Calu3 (cell line): Measurements from ENCODE around the gene TEX55. TPM values are rescaled to one million over a fixed set of nuclear protein-coding genes. Genes with fewer than 3 reads are reported as not detected.

Experiments used
- BruUV-seq: library from RNA; stranded (reverse); fragments of 400-500 nt; replicated peaks from 2 replicates; lab custom pipeline; 2021; lab: Mats Ljungman, UMichigan
- CTCF ChIA-PET: fragments of 300-600 bp; sonication (Branson Sonifier 250); formaldehyde crosslinking; loops from one replicate; lab custom pipeline; 2022; ENCODE audit warnings: antibody characterized with exemption; lab: Charles Lee
- DNase-seq: peaks from one replicate; pipeline ENCODE4 v3.0.0; 2022
- H3K27ac Mint-ChIP-seq: one replicate; pipeline ENCODE4 v1.8.0; 2022; ENCODE audit warnings: mixed read lengths; ENCODE audit not compliant: unreplicated experiment
- H3K27me3 Mint-ChIP-seq: one replicate; pipeline ENCODE4 v1.8.0; 2022; ENCODE audit warnings: mixed read lengths; ENCODE audit not compliant: unreplicated experiment
- H3K36me3 Mint-ChIP-seq: one replicate; pipeline ENCODE4 v1.8.0; 2022; ENCODE audit warnings: mild to moderate bottlenecking, moderate library complexity, mixed read lengths; ENCODE audit not compliant: insufficient read depth, unreplicated experiment
- H3K4me1 Mint-ChIP-seq: one replicate; pipeline ENCODE4 v1.8.0; 2022; ENCODE audit warnings: mild to moderate bottlenecking, low read depth, mixed read lengths; ENCODE audit not compliant: unreplicated experiment
- H3K4me3 Mint-ChIP-seq: one replicate; pipeline ENCODE4 v1.8.0; 2022; ENCODE audit warnings: mild to moderate bottlenecking, low read depth, moderate library complexity, mixed read lengths; ENCODE audit not compliant: unreplicated experiment
- H3K9me3 Mint-ChIP-seq: one replicate; pipeline ENCODE4 v1.8.0; 2022; ENCODE audit warnings: low read depth, mixed read lengths; ENCODE audit not compliant: unreplicated experiment
- intact Hi-C: fragments of 100-400 bp; cut with micrococcal nuclease; formaldehyde crosslinking; loops from one replicate; pipeline ENCODE4 v1.10.0; 2022; ENCODE audit not compliant: unreplicated experiment
- total RNA-seq: library from RNA; stranded (reverse); gene quantifications from 2 replicates; pipeline ENCODE4 v1.2.3, GENCODE V29; 2022
- TF ChIP-seq, protein P1 (sequence below): fragments of 200-600 bp; IDR thresholded peaks from one replicate; pipeline ENCODE4 v1.8.0; 2022; ENCODE audit warnings: antibody characterized with exemption; ENCODE audit not compliant: unreplicated experiment

The TEX55 gene
- total RNA-seq, 1 experiment from 2014 or later = not detected

DNA sequence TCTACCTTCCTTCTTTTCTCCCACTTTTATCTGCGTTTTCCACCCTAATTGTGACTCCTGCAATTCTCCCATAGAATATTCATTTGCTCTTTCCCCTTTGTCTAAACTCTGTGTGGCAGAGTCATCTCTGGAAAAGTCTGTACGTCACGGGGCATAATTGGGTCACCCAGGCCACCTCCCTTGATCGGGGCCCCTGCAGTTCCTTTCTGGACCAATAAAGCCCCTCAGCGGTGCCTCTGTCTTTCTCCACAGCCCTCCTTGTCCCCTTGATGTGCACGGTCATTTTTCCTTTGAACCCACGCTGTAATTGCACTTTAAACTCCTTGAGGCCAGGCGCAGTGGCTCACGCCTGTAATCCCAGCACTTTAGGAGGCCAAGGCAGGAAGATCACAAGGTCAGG lies 38.1 kb downstream of the TEX55 start:
- intact Hi-C loops = loop anchor here (2.0 to 5.0 kb wide), 2 partner anchors 23 to 37 kb away; partner anchors contain the start of gene TEX55
- BruUV-seq = no TSS peak
- DNase-seq = no peak
- CTCF ChIA-PET = interaction anchor here (1.5 kb wide), 1 partner anchor 57 kb away, joined by 6 read pairs; no protein-coding TSS in a partner anchor
- TF ChIP-seq, protein P1, sequence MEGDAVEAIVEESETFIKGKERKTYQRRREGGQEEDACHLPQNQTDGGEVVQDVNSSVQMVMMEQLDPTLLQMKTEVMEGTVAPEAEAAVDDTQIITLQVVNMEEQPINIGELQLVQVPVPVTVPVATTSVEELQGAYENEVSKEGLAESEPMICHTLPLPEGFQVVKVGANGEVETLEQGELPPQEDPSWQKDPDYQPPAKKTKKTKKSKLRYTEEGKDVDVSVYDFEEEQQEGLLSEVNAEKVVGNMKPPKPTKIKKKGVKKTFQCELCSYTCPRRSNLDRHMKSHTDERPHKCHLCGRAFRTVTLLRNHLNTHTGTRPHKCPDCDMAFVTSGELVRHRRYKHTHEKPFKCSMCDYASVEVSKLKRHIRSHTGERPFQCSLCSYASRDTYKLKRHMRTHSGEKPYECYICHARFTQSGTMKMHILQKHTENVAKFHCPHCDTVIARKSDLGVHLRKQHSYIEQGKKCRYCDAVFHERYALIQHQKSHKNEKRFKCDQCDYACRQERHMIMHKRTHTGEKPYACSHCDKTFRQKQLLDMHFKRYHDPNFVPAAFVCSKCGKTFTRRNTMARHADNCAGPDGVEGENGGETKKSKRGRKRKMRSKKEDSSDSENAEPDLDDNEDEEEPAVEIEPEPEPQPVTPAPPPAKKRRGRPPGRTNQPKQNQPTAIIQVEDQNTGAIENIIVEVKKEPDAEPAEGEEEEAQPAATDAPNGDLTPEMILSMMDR = no peak
- peak overlapping the region; percentile 90 for H3K27ac Mint-ChIP-seq
- H3K27me3 Mint-ChIP-seq = no peaks in the 10 kb centered on the region
- H3K36me3 Mint-ChIP-seq = peaks cover 5% of the 10 kb centered on the region
- H3K9me3 Mint-ChIP-seq = no peaks in the 10 kb centered on the region
- H3K4me3 Mint-ChIP-seq = no peak overlapping the region
- H3K4me1 Mint-ChIP-seq = peaks cover 71% of the 10 kb centered on the region

DNA sequence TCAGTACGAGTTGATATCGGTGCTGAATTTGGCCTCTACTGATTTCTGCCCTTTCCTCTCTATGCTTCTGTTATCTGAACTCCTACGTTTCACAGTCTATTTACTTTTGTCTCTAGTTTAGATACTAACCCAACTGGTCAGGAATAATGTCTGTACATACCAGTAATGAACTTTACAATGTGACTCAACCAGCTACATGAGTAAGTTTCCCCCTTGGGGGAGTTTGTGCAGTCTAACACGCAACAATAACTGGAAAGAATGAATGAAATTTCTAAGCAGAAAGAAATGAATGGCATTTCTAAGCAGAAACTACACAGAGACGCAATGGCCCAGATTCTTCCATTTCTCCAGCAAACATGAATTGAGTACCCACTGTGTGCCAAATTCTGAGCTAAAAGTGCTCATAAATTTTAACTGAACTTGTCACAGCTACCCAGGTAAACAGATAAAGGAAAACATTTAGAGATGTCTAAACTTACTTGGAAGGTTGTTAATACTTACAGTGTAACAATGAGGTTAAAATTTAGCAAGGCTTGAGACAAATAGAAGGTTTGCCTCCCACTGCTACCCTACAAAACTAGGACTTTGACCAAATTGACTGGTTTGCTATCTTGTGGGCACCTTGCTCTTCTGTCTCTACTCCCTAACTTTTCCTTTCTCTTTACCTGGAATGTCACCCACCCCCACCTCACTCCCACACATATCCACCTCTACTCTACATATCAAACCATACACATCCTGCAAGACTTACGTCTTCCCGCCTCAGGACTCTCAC lies 39.0 kb downstream of the TEX55 start:
- intact Hi-C loops = loop anchor here (2.0 to 5.0 kb wide), 2 partner anchors 22 to 38 kb away; partner anchors contain the start of gene TEX55

DNA sequence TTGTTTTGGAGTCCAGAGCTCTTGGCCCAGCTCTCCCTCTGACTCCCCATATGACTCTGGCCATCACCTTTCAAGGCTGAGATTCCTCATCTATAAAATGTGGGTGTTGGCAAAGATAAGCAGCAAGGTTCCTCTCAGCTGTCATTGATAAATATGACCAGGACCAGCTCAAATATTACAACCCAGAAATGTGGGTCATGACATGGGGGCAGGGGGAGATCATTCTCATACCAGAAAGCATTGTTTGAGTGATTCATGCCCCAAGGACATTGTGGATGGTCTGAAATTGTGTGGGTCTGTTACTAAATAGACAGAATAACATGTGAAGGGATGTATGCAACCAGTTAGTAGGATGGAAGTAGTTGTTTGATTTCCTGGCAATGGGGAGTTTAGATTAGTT lies 41.3 kb downstream of the TEX55 start:
- peaks cover 51% of the 10 kb centered on the region for H3K4me1 Mint-ChIP-seq
- intact Hi-C loops = no loop called here
- H3K27me3 Mint-ChIP-seq = no peaks in the 10 kb centered on the region
- H3K9me3 Mint-ChIP-seq = no peaks in the 10 kb centered on the region
- H3K36me3 Mint-ChIP-seq = peaks cover 5% of the 10 kb centered on the region
- no peak overlapping the region for H3K4me3 Mint-ChIP-seq
- DNase-seq = no peak
- no TSS peak for BruUV-seq
- peak overlapping the region; percentile 41 for H3K27ac Mint-ChIP-seq
- CTCF ChIA-PET = interaction anchor here (0.6 to 0.7 kb wide), 2 partner anchors 29 to 59 kb away, joined by 3 to 4 read pairs; no protein-coding TSS in a partner anchor
- TF ChIP-seq, protein P1 = no peak

More for the DNA sequence above, 39.0 kb downstream of the TEX55 start:
- TF ChIP-seq, protein P1 = no peak
- peak; percentile 47 for DNase-seq
- Mint-ChIP-seq H3K27me3 (no peaks in the 10 kb centered on the region), H3K4me1 (peaks cover 71% of the 10 kb centered on the region), H3K36me3 (peaks cover 5% of the 10 kb centered on the region), H3K9me3 (no peaks in the 10 kb centered on the region), H3K27ac (peak overlapping the region; percentile 90), H3K4me3 (peak overlapping the region; percentile 50)
- BruUV-seq = no TSS peak
- CTCF ChIA-PET = interaction anchor here (1.5 kb wide), 1 partner anchor 56 kb away, joined by 6 read pairs; no protein-coding TSS in a partner anchor

DNA sequence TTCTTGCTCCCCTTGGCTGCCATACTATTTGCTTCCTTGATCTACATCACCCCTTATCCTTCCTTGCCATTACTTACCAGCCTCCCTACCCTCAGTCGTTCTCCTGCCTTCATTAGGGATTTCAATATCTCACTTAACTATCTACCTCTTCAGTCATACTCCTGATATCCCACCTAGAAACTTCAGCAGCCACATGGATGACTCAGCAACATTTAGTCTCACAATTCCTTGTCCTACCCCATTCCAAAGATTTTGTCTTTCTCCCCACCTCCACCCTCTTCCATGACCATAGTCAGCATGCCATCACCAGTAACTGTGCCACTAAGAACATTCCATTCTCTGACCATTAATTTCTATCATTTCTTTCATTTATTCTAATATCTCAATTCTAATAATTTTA lies 45.8 kb downstream of the TEX55 start:
- Mint-ChIP-seq H3K27ac (no peak overlapping the region), H3K4me1 (peaks cover 18% of the 10 kb centered on the region), H3K9me3 (no peaks in the 10 kb centered on the region), H3K4me3 (no peak overlapping the region), H3K36me3 (no peaks in the 10 kb centered on the region), H3K27me3 (no peaks in the 10 kb centered on the region)
- DNase-seq = no peak
- no TSS peak for BruUV-seq
- intact Hi-C loops = no loop called here
- CTCF ChIA-PET = no interaction called here
- TF ChIP-seq, protein P1 = no peak
